Activated CD4-positive, alpha-beta T cell treated with anti-CD3 and anti-CD28 coated beads, Interleukin-2, amount 10 ng/mL, durations not matched to agents 24 days and 14 days (primary cell): ENCODE measurements around the gene C19orf44. TPM values are rescaled to one million over a fixed set of nuclear protein-coding genes. Genes with fewer than 3 reads are reported as not detected.
"Not testable (repeated sequence)": the region's sequence is repeated elsewhere in the genome, so short reads cannot be mapped to it uniquely, and the experiment has no call there.

Experiments
- DNase-seq: peaks from one replicate; pipeline ENCODE4 v3.0.0; 2022
- H3K27ac Mint-ChIP-seq: one replicate; pipeline ENCODE4 v1.8.0; 2022; ENCODE audit warnings: mild to moderate bottlenecking, mixed read lengths
- H3K27me3 Mint-ChIP-seq: one replicate; pipeline ENCODE4 v1.8.0; 2022; ENCODE audit warnings: mixed read lengths
- H3K36me3 Mint-ChIP-seq: one replicate; pipeline ENCODE4 v1.8.0; 2022; ENCODE audit warnings: low read depth, mild to moderate bottlenecking, mixed read lengths
- H3K4me1 Mint-ChIP-seq: one replicate; pipeline ENCODE4 v1.8.0; 2021; ENCODE audit warnings: mixed read lengths
- H3K4me3 Mint-ChIP-seq: one replicate; pipeline ENCODE4 v1.8.0; 2022; ENCODE audit warnings: mild to moderate bottlenecking, moderate library complexity, mixed read lengths
- H3K9me3 Mint-ChIP-seq: one replicate; pipeline ENCODE4 v1.8.0; 2021; ENCODE audit warnings: mixed read lengths
- intact Hi-C: fragments of 100-400 bp; cut with micrococcal nuclease; formaldehyde crosslinking; loops from one replicate; pipeline ENCODE4 v1.15.1; 2023
- total RNA-seq: library from RNA; stranded (reverse); gene quantifications from 2 replicates; pipeline ENCODE4 v1.2.3, GENCODE V29; 2022

Gene C19orf44
- total RNA-seq, 1 donor from 2014 or later = 4.9 TPM

DNA sequence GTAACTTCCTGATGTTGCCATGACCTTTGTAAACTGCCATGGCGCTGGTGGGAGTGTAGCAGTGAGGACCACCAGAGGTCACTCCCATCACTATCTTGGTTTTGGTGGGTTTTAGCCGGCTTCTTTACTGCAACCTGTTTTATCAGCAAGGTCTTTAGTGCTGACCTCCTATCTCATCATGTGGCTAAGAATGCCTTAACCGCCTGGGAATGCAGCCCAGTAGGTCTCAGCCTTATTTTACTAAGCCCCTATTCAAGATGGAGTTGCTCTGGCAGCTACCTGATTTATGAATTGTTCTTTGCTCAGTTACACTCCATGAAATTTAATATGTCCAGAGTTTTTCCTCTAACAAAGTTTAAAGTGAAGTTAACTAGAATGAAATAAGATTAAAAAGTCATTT, 19.8 kb upstream of the C19orf44 start:
- H3K4me1 Mint-ChIP-seq = no peaks in the 10 kb centered on the region
- no peak for DNase-seq
- H3K9me3 Mint-ChIP-seq = no peaks in the 10 kb centered on the region
- H3K4me3 Mint-ChIP-seq = no peak overlapping the region
- H3K27ac Mint-ChIP-seq = no peak overlapping the region
- peaks cover 6% of the 10 kb centered on the region for H3K27me3 Mint-ChIP-seq
- intact Hi-C loops = no loop called here
- no peaks in the 10 kb centered on the region for H3K36me3 Mint-ChIP-seq

DNA sequence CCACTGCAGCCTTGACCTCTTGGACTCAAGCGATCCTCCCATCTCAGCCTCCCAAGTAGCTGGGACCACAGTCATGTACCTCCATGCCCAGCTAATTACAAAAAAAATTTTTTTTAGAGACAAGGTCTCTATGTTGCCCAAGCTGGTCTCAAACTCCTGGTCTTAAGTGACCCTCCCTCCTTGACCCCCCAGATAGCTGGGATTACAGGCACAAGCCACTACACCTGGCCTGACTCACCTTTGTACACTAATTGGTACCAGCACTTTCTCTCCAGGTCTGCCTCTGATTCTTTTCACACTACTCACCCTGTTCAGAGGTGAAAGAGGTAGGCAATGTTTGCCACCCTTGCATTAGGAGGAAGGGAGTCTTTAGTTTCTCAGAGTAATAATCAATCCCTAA, 18.9 kb upstream of the C19orf44 start:
- H3K4me3 Mint-ChIP-seq = no peak overlapping the region
- H3K27me3 Mint-ChIP-seq = peaks cover 6% of the 10 kb centered on the region
- no peaks in the 10 kb centered on the region for H3K9me3 Mint-ChIP-seq
- no peaks in the 10 kb centered on the region for H3K36me3 Mint-ChIP-seq
- H3K4me1 Mint-ChIP-seq = no peaks in the 10 kb centered on the region
- no peak for DNase-seq
- intact Hi-C loops = no loop called here
- no peak overlapping the region for H3K27ac Mint-ChIP-seq

DNA sequence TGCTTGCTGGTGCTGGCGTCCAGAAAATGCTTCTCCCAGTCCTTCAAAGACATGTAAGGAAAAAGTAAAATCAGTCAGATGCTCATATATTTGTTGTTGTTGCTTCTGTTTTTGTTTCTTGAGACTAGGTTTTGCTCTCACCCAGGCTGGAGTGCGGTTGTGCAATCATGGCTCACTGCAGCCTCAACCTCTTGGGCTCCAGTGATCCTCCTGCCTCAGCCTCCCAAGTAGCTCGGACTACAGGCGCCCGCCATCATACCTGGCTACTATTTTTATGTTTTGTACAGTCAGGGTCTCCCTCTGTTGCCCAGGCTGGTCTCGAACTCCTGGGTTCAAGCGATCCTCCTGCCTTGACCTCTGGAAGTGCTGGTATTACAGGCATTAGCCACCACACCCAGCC, 13.4 kb upstream of the C19orf44 start:
- DNase-seq = no peak
- no peaks in the 10 kb centered on the region for H3K4me1 Mint-ChIP-seq
- no peaks in the 10 kb centered on the region for H3K36me3 Mint-ChIP-seq
- H3K27ac Mint-ChIP-seq = no peak overlapping the region
- no peaks in the 10 kb centered on the region for H3K9me3 Mint-ChIP-seq
- intact Hi-C loops = no loop called here
- H3K27me3 Mint-ChIP-seq = no peaks in the 10 kb centered on the region
- H3K4me3 Mint-ChIP-seq = no peak overlapping the region

DNA sequence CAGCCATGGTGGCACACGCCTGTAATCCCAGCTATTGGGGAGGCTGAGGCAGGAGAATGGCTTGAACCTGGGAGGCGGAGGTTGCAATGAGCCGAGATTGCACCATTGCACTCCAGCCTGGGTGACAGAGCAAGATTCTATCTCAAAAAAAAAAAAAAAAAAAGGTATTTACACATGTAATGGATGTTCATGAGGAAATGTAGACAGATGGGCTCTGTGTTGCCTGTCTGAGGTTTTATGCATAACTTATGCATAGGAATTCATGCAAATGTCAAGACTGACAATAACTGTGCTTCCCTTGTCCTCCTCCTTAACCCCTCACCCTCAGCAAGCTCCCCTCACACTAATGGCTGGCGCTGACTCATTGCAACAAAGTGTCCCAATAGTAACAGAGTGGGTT, 9.7 kb upstream of the C19orf44 start:
- H3K4me3 Mint-ChIP-seq, H3K27me3 Mint-ChIP-seq, DNase-seq, H3K27ac Mint-ChIP-seq, H3K36me3 Mint-ChIP-seq, H3K9me3 Mint-ChIP-seq, intact Hi-C loops, H3K4me1 Mint-ChIP-seq: not testable (repeated sequence)

DNA sequence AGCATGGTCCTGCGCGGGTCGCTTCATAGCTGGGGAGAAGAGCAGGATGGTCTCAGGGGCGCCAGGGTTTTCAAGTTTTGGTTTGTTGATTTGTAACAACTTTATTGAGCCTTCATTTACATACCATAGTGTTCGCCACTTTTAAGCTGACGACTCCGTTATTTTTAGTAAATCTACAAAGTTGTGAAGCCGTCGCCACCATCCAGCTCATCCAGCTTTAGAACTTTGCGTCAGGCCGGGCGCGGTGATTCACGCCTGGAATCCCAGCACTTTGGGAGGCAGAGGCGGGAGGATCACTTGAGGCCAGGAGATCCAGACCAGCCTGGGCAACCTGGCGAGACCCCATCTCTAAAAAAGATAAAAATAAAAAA, 404 bp downstream of the C19orf44 start:
- Mint-ChIP-seq H3K9me3 (no peaks in the 10 kb centered on the region), H3K4me1 (peaks cover 14% of the 10 kb centered on the region), H3K4me3 (peak overlapping the region; percentile 96), H3K27me3 (no peaks in the 10 kb centered on the region), H3K36me3 (peaks cover 2% of the 10 kb centered on the region), H3K27ac (peak overlapping the region; percentile 93)
- intact Hi-C loops = loop anchor here (1.0 to 2.0 kb wide), 4 partner anchors 24 to 132 kb away; partner anchors contain the start of genes CHERP and MED26
- no peak for DNase-seq

DNA sequence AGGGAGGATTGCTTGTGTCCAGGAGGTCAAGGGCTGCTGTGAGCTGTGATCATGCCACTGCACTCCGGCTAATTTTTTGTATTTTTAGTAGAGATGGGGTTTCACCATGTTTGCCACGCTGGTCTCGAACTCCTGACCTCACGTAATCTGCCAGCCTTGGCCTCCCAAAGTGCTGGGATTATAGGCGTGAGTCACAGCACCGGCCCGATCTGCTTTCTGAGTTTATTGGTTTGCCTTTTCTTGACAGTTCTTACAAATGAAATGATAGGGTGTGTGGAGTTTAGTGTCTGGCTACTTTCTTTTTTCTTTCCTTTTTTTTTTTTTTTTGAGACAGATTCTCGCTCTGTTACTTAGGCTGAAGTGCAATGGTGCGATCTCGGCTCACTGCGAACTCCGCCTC, 848 bp downstream of the C19orf44 start:
- Mint-ChIP-seq H3K4me3 (peak overlapping the region; percentile 96), H3K9me3 (no peaks in the 10 kb centered on the region), H3K27me3 (no peaks in the 10 kb centered on the region), H3K4me1 (peaks cover 14% of the 10 kb centered on the region), H3K27ac (no peak overlapping the region), H3K36me3 (peaks cover 2% of the 10 kb centered on the region)
- no peak for DNase-seq
- intact Hi-C loops = loop anchor here (2.0 kb wide), 1 partner anchor 124 kb away; no protein-coding TSS in a partner anchor

DNA sequence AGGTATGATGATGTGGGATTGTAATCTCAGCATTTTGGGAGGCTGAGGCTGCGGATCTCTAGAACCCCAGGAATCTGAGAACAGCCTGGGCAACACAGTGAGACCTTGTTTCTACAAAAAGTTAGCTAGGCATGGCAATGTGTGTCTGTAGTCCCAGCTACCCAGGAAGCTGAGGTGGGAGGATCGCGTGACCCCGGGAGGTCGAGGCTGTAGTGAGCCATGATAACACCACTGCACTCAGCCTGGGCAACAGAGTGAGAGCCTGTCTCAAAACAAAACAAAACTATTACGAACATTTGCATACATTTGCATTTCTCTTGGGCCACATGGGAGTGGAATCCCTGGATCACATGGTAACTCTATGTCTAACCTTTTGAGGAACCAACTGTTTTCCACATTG, 1.6 kb downstream of the C19orf44 start:
- intact Hi-C loops = loop anchor here (2.0 kb wide), 1 partner anchor 123 kb away; no protein-coding TSS in a partner anchor
- Mint-ChIP-seq H3K27me3 (no peaks in the 10 kb centered on the region), H3K27ac (no peak overlapping the region), H3K4me1 (peaks cover 14% of the 10 kb centered on the region), H3K9me3 (no peaks in the 10 kb centered on the region), H3K36me3 (peaks cover 2% of the 10 kb centered on the region), H3K4me3 (peak overlapping the region; percentile 96)
- no peak for DNase-seq

DNA sequence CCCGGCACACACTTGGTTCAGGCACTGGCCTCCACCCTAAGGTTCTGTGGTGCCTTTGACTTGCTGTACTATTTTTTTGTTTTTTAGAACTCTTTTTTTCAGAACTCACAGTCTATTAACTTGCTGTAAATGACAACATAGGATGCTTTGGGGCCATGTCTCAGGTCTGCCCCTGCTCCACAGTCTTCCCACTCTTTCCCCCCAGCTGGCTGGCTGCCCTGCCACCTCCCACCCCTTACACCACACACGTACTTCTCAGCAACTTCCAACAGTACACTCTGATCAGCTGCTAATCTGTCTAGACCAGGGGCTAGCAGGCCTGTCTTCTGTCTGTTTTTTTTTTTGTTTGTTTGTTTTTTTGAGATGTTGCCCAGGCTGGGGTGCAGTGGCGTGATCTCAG, 8.1 kb downstream of the C19orf44 start:
- peaks cover 2% of the 10 kb centered on the region for H3K36me3 Mint-ChIP-seq
- H3K27ac Mint-ChIP-seq = no peak overlapping the region
- H3K27me3 Mint-ChIP-seq = no peaks in the 10 kb centered on the region
- no peaks in the 10 kb centered on the region for H3K4me1 Mint-ChIP-seq
- no peaks in the 10 kb centered on the region for H3K9me3 Mint-ChIP-seq
- intact Hi-C loops = no loop called here
- no peak overlapping the region for H3K4me3 Mint-ChIP-seq
- no peak for DNase-seq

DNA sequence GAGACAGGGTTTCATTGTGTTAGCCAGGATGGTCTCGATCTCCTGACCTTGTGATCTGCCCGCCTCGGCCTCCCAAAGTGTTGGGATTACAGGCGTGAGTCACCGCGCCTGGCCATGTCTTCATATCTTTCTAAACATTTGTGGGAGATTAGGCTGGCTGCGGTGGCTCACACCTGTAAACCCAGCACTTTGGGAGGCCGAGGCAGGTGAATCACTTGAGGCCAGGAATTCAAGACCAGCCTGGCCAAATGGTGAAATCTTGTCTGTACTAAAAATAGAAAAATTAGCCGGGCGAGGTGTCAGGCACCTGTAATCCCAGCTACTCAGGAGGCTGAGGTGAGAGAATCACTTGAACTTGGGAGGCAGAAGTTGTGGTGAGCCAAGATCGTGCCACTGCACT, 10.0 kb downstream of the C19orf44 start:
- H3K4me1 Mint-ChIP-seq, H3K27me3 Mint-ChIP-seq, H3K4me3 Mint-ChIP-seq, H3K27ac Mint-ChIP-seq, H3K9me3 Mint-ChIP-seq, DNase-seq, H3K36me3 Mint-ChIP-seq, intact Hi-C loops: not testable (repeated sequence)

DNA sequence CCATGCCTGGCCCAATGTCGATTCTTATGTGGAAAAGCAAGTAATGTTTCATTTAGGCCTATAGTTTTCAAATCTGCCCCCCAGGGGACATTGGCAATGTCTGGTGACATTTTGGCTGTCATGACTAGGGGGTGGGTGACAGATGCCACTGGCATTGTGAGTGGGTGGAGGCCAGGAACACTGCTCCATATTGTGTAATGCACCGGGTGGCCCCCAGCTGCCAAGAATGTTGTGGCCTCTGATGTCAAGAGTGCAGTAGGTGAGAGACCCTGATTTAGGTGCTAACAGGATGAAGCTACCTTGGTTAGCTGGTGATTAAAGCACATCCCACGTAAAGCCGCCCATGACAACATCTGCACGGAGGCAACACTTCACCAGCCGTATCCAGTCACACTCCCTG, 10.8 kb downstream of the C19orf44 start:
- H3K4me1 Mint-ChIP-seq = no peaks in the 10 kb centered on the region
- DNase-seq = no peak
- H3K4me3 Mint-ChIP-seq = no peak overlapping the region
- H3K27ac Mint-ChIP-seq = no peak overlapping the region
- no peaks in the 10 kb centered on the region for H3K9me3 Mint-ChIP-seq
- intact Hi-C loops = no loop called here
- H3K27me3 Mint-ChIP-seq = no peaks in the 10 kb centered on the region
- H3K36me3 Mint-ChIP-seq = peaks cover 1% of the 10 kb centered on the region

DNA sequence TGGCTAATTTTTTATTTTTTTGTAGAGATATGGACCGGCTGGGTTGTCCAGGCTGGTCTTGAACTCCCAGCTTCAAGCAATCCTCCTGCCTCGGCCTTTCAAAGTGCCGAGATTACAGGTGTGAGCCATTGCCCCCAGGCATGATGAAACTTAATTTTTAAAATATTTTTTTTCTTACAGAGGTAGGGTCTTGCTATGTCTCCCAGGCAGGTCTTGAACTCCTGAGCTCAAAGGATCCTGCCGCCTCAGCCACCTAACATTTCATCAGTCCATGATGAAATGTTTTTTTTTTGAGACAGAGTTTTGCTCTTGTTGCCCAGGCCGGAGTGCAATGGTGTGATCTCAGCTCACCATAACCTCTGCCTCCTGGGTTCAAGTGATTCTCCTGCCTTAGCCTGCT, 12.4 kb downstream of the C19orf44 start:
- Mint-ChIP-seq H3K27me3 (no peaks in the 10 kb centered on the region), H3K36me3 (peaks cover 3% of the 10 kb centered on the region), H3K9me3 (no peaks in the 10 kb centered on the region), H3K4me1 (peaks cover 2% of the 10 kb centered on the region), H3K27ac (no peak overlapping the region), H3K4me3 (no peak overlapping the region)
- DNase-seq = no peak
- intact Hi-C loops = no loop called here

DNA sequence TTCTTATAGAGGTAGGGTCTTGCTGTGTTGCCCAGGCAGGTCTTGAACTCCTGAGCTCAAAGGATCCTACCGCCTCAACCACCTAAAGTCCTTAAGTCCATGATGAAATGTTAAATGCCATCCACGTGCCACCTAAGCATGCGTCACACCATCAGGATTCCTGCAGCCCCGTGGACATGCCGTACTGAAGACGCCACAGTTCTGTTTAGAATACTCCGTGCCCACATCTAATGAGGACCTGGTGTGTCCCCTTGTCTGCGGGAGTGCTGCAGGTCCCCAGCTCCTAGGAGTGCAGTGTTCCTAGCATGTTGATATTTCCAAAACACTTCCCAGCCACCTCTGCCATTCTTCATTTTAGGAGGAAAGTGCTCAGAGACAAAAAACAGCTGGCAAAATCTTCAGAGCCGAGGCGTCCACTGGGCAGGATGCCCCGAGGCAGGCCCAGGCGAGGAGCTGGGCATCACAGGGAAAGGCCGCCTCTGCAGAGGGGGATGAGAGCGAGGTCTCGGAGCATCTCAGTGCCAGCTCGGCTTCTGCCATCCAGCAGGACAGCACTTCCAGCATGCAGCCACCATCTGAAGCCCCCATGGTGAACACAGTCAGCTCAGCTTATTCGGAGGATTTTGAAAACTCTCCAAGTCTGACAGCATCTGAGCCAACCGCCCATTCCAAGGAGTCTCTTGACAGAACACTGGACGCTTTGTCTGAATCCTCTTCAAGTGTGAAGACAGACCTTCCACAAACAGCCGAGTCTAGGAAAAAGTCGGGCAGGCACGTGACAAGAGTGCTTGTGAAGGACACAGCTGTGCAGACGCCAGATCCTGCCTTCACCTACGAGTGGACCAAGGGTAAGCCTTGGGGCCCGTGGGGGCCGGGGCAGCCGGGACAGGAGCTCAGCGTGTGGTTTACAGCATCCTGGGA, 13.2 kb downstream of the C19orf44 start:
- intact Hi-C loops = no loop called here
- no peaks in the 10 kb centered on the region for H3K9me3 Mint-ChIP-seq
- H3K27me3 Mint-ChIP-seq = no peaks in the 10 kb centered on the region
- peaks cover 2% of the 10 kb centered on the region for H3K4me1 Mint-ChIP-seq
- peaks cover 3% of the 10 kb centered on the region for H3K36me3 Mint-ChIP-seq
- no peak overlapping the region for H3K27ac Mint-ChIP-seq
- H3K4me3 Mint-ChIP-seq = no peak overlapping the region
- DNase-seq = no peak

DNA sequence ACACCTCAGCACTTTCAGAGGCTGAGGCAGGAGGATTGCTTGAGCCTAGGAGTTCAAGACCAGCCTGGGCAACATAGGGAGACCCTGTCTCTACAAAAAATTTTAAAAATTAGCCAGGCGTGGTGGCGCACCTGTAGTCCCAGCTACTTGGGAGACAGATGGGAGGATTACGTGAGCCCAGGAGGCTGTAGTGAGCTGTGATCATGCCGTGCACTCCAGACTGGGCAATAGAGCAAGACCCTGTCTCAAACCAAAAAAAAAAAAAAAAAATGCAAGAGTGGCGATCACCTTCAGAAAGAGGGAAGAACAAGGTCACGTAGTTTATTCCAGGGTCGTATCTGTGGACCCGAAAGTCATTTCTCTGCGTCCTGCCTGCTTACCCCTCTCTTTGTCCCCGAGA, 16.4 kb downstream of the C19orf44 start:
- H3K36me3 Mint-ChIP-seq, H3K4me1 Mint-ChIP-seq, intact Hi-C loops, H3K9me3 Mint-ChIP-seq, DNase-seq, H3K4me3 Mint-ChIP-seq, H3K27ac Mint-ChIP-seq, H3K27me3 Mint-ChIP-seq: not testable (repeated sequence)

DNA sequence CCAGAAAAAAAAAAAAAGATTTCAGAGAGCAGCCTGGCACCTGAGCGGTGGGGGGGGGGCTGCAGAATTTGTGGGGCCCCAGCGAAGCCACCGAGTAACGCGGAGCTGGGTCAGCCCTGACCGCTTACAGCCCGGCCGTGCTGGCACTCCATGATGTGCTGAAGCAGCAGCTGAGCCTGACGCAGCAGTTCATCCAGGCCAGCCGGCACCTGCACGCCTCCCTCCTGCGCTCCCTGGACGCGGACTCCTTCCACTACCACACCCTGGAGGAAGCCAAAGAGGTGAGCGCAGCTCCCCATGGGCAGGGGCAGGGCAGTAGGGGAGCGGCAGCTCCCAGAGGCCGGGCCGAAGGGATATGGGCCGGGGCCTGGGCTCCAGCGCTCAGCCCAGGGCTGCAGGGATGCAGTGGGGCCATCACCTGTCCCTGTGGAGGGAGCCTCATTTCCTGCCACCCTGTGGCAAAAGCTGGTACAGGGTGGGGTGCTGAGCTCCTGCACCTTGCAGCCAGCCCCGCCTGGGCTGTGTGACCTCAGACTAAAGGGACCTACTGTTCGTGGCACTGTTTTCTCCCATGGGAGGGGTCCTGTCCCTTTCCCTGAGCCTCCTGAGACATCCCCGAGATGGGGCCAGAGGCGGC, 18.3 kb downstream of the C19orf44 start:
- H3K27me3 Mint-ChIP-seq = no peaks in the 10 kb centered on the region
- no peak overlapping the region for H3K4me3 Mint-ChIP-seq
- no peaks in the 10 kb centered on the region for H3K9me3 Mint-ChIP-seq
- DNase-seq = no peak
- peaks cover 2% of the 10 kb centered on the region for H3K4me1 Mint-ChIP-seq
- no peak overlapping the region for H3K27ac Mint-ChIP-seq
- H3K36me3 Mint-ChIP-seq = peaks cover 26% of the 10 kb centered on the region
- intact Hi-C loops = no loop called here
